H9 (cell line): Measurements from ENCODE around the gene MCU. TPM values are rescaled to one million over a fixed set of nuclear protein-coding genes. Genes with fewer than 3 reads are reported as not detected.

Source experiments
- DNase-seq: peaks from one replicate; pipeline ENCODE4 v3.0.0-alpha.2; 2017
- H2AFZ ChIP-seq: one replicate; pipeline ENCODE4 v1.6.1; 2013; ENCODE audit warnings: mild to moderate bottlenecking, low read length, control low read depth, moderate library complexity
- H2AK5ac ChIP-seq: 2 replicates; pipeline ENCODE4 v1.6.1; 2013; ENCODE audit warnings: low read length, control low read depth, mixed read lengths; ENCODE audit not compliant: insufficient read length
- H2BK120ac ChIP-seq: one replicate; pipeline ENCODE4 v1.6.1; 2013; ENCODE audit warnings: low read depth, mild to moderate bottlenecking, low read length, control low read depth, inconsistent platforms; ENCODE audit not compliant: poor library complexity, severe bottlenecking
- H2BK12ac ChIP-seq: 2 replicates; pipeline ENCODE4 v1.6.1; 2013; ENCODE audit warnings: low read length, control low read depth, mixed read lengths, low read depth; ENCODE audit not compliant: insufficient read length
- H2BK15ac ChIP-seq: 2 replicates; pipeline ENCODE4 v1.6.1; 2013; ENCODE audit warnings: low read depth, low read length, control low read depth
- H2BK20ac ChIP-seq: one replicate; pipeline ENCODE4 v1.6.1; 2013; ENCODE audit warnings: low read depth, mild to moderate bottlenecking, low read length, control low read depth, inconsistent platforms; ENCODE audit not compliant: poor library complexity, severe bottlenecking
- H2BK5ac ChIP-seq: 2 replicates; pipeline ENCODE4 v1.6.1; 2013; ENCODE audit warnings: low read length, control low read depth, mixed read lengths; ENCODE audit not compliant: insufficient read length
- H3K14ac ChIP-seq: 2 replicates; pipeline ENCODE4 v1.6.1; 2013; ENCODE audit warnings: low read length, control low read depth; ENCODE audit not compliant: insufficient read depth
- H3K18ac ChIP-seq: 2 replicates; pipeline ENCODE4 v1.6.1; 2013; ENCODE audit warnings: low read depth, mild to moderate bottlenecking, mixed read lengths, low read length, control low read depth; ENCODE audit not compliant: insufficient read length
- H3K23ac ChIP-seq: 2 replicates; pipeline ENCODE4 v1.6.1; 2013; ENCODE audit warnings: low read length, control low read depth, mixed read lengths, low read depth; ENCODE audit not compliant: insufficient read length
- H3K23me2 ChIP-seq: 2 replicates; pipeline ENCODE4 v1.6.1; 2013; ENCODE audit warnings: low read depth, mild to moderate bottlenecking, mixed read lengths, low read length, control low read depth; ENCODE audit not compliant: insufficient read length, poor library complexity, severe bottlenecking
- H3K27ac ChIP-seq: 2 replicates; pipeline ENCODE4 v1.5.1; 2013; ENCODE audit warnings: low read length, control low read depth, mixed read lengths, low read depth; ENCODE audit not compliant: insufficient read length
- H3K27me3 ChIP-seq: 2 replicates; pipeline ENCODE4 v1.6.1; 2013; ENCODE audit warnings: low read length, control low read depth, inconsistent platforms; ENCODE audit not compliant: insufficient read depth
- H3K4ac ChIP-seq: 2 replicates; pipeline ENCODE4 v1.6.1; 2013; ENCODE audit warnings: low read depth, mild to moderate bottlenecking, control low read depth, inconsistent platforms, low read length, moderate library complexity
- H3K4me1 ChIP-seq: 2 replicates; pipeline ENCODE4 v1.6.1; 2013; ENCODE audit warnings: low read length, control low read depth, inconsistent platforms; ENCODE audit not compliant: insufficient read depth
- H3K4me2 ChIP-seq: 2 replicates; pipeline ENCODE4 v1.6.1; 2013; ENCODE audit warnings: low read length, control low read depth, mixed read lengths; ENCODE audit not compliant: insufficient read length, insufficient read depth
- H3K56ac ChIP-seq: 2 replicates; pipeline ENCODE4 v1.6.1; 2013; ENCODE audit warnings: low read depth, mild to moderate bottlenecking, mixed read lengths, low read length, control low read depth; ENCODE audit not compliant: insufficient read length
- H3K79me1 ChIP-seq: 2 replicates; pipeline ENCODE4 v1.6.1; 2013; ENCODE audit warnings: low read depth, mild to moderate bottlenecking, moderate library complexity, low read length, control low read depth, inconsistent platforms; ENCODE audit not compliant: insufficient read depth, poor library complexity, severe bottlenecking
- H3K79me2 ChIP-seq: 2 replicates; pipeline ENCODE4 v1.6.1; 2013; ENCODE audit warnings: low read length, control low read depth, inconsistent platforms; ENCODE audit not compliant: insufficient read depth
- H3K9ac ChIP-seq: 2 replicates; pipeline ENCODE4 v1.6.1; 2013; ENCODE audit warnings: low read length, control low read depth, mixed read lengths; ENCODE audit not compliant: insufficient read length; ENCODE audit errors: extremely low read depth
- H3K9me3 ChIP-seq: one replicate; pipeline ENCODE4 v1.6.1; 2013; ENCODE audit warnings: low read depth, low read length, inconsistent platforms; ENCODE audit not compliant: control insufficient read depth
- H3T11ph ChIP-seq: one replicate; pipeline ENCODE4 v1.6.1; 2013; ENCODE audit warnings: mild to moderate bottlenecking, low read length, control low read depth, inconsistent platforms
- H4K20me1 ChIP-seq: one replicate; pipeline ENCODE4 v1.6.1; 2013; ENCODE audit not compliant: control insufficient read depth, insufficient read length, insufficient read depth
- H4K5ac ChIP-seq: 2 replicates; pipeline ENCODE4 v1.6.1; 2013; ENCODE audit warnings: low read depth, mild to moderate bottlenecking, mixed read lengths, low read length, control low read depth; ENCODE audit not compliant: insufficient read length
- H4K8ac ChIP-seq: replicated peaks from 2 replicates; pipeline ENCODE4 v1.6.1; 2013; ENCODE audit warnings: low read length, control low read depth, mixed read lengths, low read depth; ENCODE audit not compliant: insufficient read length
- H4K91ac ChIP-seq: 2 replicates; pipeline ENCODE4 v1.6.1; 2013; ENCODE audit warnings: low read depth, mild to moderate bottlenecking, moderate library complexity, mixed read lengths, low read length, control low read depth; ENCODE audit not compliant: insufficient read length
- H3K27ac Mint-ChIP-seq, 3 experiments: 2 replicates in 2 of 3; 3 replicates in 1 of 3; pipeline ENCODE4 v1.8.0; 2020 to 2021; ENCODE audit warnings: mixed read lengths in 3 of 3, mild to moderate bottlenecking in 1 of 3, moderate library complexity in 1 of 3
- H3K27me3 Mint-ChIP-seq: 2 replicates; pipeline ENCODE4 v1.8.0; 2021; ENCODE audit warnings: low read depth, mild to moderate bottlenecking, moderate library complexity, mixed read lengths
- H3K36me3 Mint-ChIP-seq, 3 experiments: 2 replicates in 2 of 3; 3 replicates in 1 of 3; pipeline ENCODE4 v1.8.0; 2020 to 2021; ENCODE audit warnings: low read depth in 3 of 3, mixed read lengths in 3 of 3; ENCODE audit not compliant: insufficient read depth in 1 of 3
- H3K4me1 Mint-ChIP-seq, 2 experiments: 2 replicates each; pipeline ENCODE4 v1.8.0; 2020; ENCODE audit warnings: mixed read lengths in 2 of 2
- H3K4me3 Mint-ChIP-seq, 2 experiments: 2 replicates in 1 of 2; 3 replicates in 1 of 2; pipeline ENCODE4 v1.8.0; 2020 to 2021; ENCODE audit warnings: mild to moderate bottlenecking in 2 of 2, mixed read lengths in 2 of 2, moderate library complexity in 1 of 2
- H3K9me3 Mint-ChIP-seq, 2 experiments: 2 replicates in 1 of 2; 3 replicates in 1 of 2; pipeline ENCODE4 v1.8.0; 2020; ENCODE audit warnings: mild to moderate bottlenecking in 2 of 2, mixed read lengths in 2 of 2, moderate library complexity in 1 of 2
- CTCF ChIP-seq: fragments of 200-600 bp; sonication (generic); conservative IDR thresholded peaks from 3 replicates; pipeline ENCODE4 v1.8.0; 2021; ENCODE audit warnings: antibody characterized with exemption, mild to moderate bottlenecking
- WGBS: extraction: QIAGEN DNeasy Blood & Tissue Kit; methylation state at CpG from one replicate; pipeline ENCODE4 v1.1.7; 2013; ENCODE audit warnings: missing lambda C conversion rate, low lambda C conversion rate, mixed read lengths; ENCODE audit not compliant: insufficient read length; ENCODE audit errors: extremely low coverage; 5-methylcytosine and 5-hydroxymethylcytosine counted together
- total RNA-seq: library from RNA; stranded (reverse); gene quantifications from 2 replicates; pipeline ENCODE4 v1.2.1, GENCODE V29; 2021

Gene MCU
- total RNA-seq, 1 experiment from 2014 or later = 36.6 TPM

GRCh38 chr10:72886621-72887020, 194.7 kb downstream of the MCU start:
- H3K27ac ChIP-seq = peak overlapping the region; percentile 72
- no peak for TF ChIP-seq CTCF
- H4K5ac ChIP-seq = no peak overlapping the region
- H2BK15ac ChIP-seq = no peak overlapping the region
- no peaks in the 10 kb centered on the region for H3K27me3 ChIP-seq
- H3K79me2 ChIP-seq = no peaks in the 10 kb centered on the region
- H4K8ac ChIP-seq = no peak overlapping the region
- no peak overlapping the region for H2AK5ac ChIP-seq
- peaks cover under 1% of the 10 kb centered on the region for H3K9me3 ChIP-seq
- peaks cover 46 to 51% of the 10 kb centered on the region in 2 experiments for H3K4me1 Mint-ChIP-seq
- H3K27ac Mint-ChIP-seq = peak overlapping the region; percentile 97 to 99 (median 97)
- no peak overlapping the region for H3K4ac ChIP-seq
- H3K4me2 ChIP-seq = peak overlapping the region; percentile 47
- no peak overlapping the region for H3K56ac ChIP-seq
- no peak overlapping the region; the same call in 1 of the 2 replicates for H3K14ac ChIP-seq
- DNase-seq = no peak
- H3K9ac ChIP-seq = no peak overlapping the region
- no peaks in the 10 kb centered on the region for H3K23me2 ChIP-seq
- peak overlapping the region; percentile 78 for H2BK20ac ChIP-seq
- WGBS = no CpG with 5 or more reads among the region's 1 CpG
- H2BK120ac ChIP-seq = peak overlapping the region; percentile 84
- H3K27me3 Mint-ChIP-seq = no peaks in the 10 kb centered on the region; the same call in 1 of the 2 replicates
- H3K23ac ChIP-seq = no peak overlapping the region
- no peak overlapping the region for H2AFZ ChIP-seq
- H3K18ac ChIP-seq = peak overlapping the region; percentile 10
- H3K4me3 Mint-ChIP-seq = no peak overlapping the region; a peak in 1 of 5 replicates
- H2BK12ac ChIP-seq = no peak overlapping the region
- no peak overlapping the region for H4K91ac ChIP-seq
- H3T11ph ChIP-seq = no peak overlapping the region
- H3K79me1 ChIP-seq = no peaks in the 10 kb centered on the region
- H4K20me1 ChIP-seq = no peaks in the 10 kb centered on the region
- peaks cover 0 to 8% of the 10 kb centered on the region in 2 experiments; a peak in 3 of 5 replicates for H3K9me3 Mint-ChIP-seq
- peaks cover 28 to 55% (median 36%) of the 10 kb centered on the region in 3 experiments for H3K36me3 Mint-ChIP-seq
- H2BK5ac ChIP-seq = no peak overlapping the region
- H3K4me1 ChIP-seq = peaks cover 9% of the 10 kb centered on the region; the same call in 1 of the 2 replicates
